Esophagus squamous epithelium (tissue), 5 donors: ENCODE measurements around the gene FIGNL2. TPM values are rescaled to one million over a fixed set of nuclear protein-coding genes. Genes with fewer than 3 reads are reported as not detected.

ENCODE experiments used
- DNase-seq: peaks from one replicate; lab custom pipeline; 2025; lab: John Stamatoyannopoulos, UW
- H3K27ac ChIP-seq, 4 donors: fragments of 200-600 bp; sonication (generic); one replicate each; pipeline ENCODE4 v1.5.1; 2016 to 2019; ENCODE audit warnings: mild to moderate bottlenecking in 1 of 4
- H3K27me3 ChIP-seq, 4 donors: fragments of 200-600 bp; sonication (generic); 1 replicate in 3 of 4; 2 replicates in 1 of 4; pipeline versions ENCODE4 v1.5.1 to v1.6.0; 2017 to 2021; ENCODE audit warnings: antibody characterized with exemption in 1 of 4
- H3K36me3 ChIP-seq, 3 donors: fragments of 200-600 bp; sonication (generic); one replicate each; pipeline ENCODE4 v1.5.1; 2016 to 2019
- H3K4me1 ChIP-seq, 3 donors: fragments of 200-600 bp; sonication (generic); one replicate each; pipeline ENCODE4 v1.5.1; 2017 to 2019
- H3K4me3 ChIP-seq, 4 donors: fragments of 200-600 bp; sonication (generic); 1 replicate in 3 of 4; 2 replicates in 1 of 4; pipeline ENCODE4 v1.5.1; 2016 to 2019; ENCODE audit warnings: mild to moderate bottlenecking in 2 of 4, moderate library complexity in 1 of 4
- H3K9me3 ChIP-seq, 3 donors: fragments of 200-600 bp; sonication (generic); one replicate each; pipeline ENCODE4 v1.5.1; 2016 to 2019
- POLR2A ChIP-seq, 4 donors: fragments of 450-650 bp; IDR thresholded peaks; one replicate each; pipeline ENCODE4 v1.6.1; 2017; ENCODE audit warnings: antibody characterized with exemption in 4 of 4, mild to moderate bottlenecking in 4 of 4, moderate library complexity in 3 of 4
- WGBS, 2 donors: methylation state at CpG; one replicate each; pipeline ENCODE4 v1.1.5; 2018; 5-methylcytosine and 5-hydroxymethylcytosine counted together
- intact Hi-C: fragments of 100-400 bp; cut with DNase I; formaldehyde crosslinking; loops from one replicate; pipeline ENCODE4 v1.15.0; 2022
- total RNA-seq, 4 donors: library from RNA; depleted of rRNA; stranded (reverse); fragments of >200 nt; gene quantifications; one replicate each; pipeline ENCODE4 v1.1.0, GENCODE V29; 2016
- TF ChIP-seq, protein P1 (sequence below), 6 experiments: fragments of 450-650 bp in 4 of 6; fragments of 200-600 bp in 2 of 6; sonication (generic) in 2 of 6; IDR thresholded peaks; one replicate each; pipeline ENCODE4 v1.5.1; 2016 to 2019; ENCODE audit warnings: antibody characterized with exemption in 6 of 6, mild to moderate bottlenecking in 4 of 6, moderate library complexity in 4 of 6
- donor health status: DM: yes; HTN: yes; CAD: no.

The FIGNL2 gene
- total RNA-seq, 4 donors from 2014 or later = 0.18 to 0.38 (median 0.19) TPM; not detected in 1

DNA sequence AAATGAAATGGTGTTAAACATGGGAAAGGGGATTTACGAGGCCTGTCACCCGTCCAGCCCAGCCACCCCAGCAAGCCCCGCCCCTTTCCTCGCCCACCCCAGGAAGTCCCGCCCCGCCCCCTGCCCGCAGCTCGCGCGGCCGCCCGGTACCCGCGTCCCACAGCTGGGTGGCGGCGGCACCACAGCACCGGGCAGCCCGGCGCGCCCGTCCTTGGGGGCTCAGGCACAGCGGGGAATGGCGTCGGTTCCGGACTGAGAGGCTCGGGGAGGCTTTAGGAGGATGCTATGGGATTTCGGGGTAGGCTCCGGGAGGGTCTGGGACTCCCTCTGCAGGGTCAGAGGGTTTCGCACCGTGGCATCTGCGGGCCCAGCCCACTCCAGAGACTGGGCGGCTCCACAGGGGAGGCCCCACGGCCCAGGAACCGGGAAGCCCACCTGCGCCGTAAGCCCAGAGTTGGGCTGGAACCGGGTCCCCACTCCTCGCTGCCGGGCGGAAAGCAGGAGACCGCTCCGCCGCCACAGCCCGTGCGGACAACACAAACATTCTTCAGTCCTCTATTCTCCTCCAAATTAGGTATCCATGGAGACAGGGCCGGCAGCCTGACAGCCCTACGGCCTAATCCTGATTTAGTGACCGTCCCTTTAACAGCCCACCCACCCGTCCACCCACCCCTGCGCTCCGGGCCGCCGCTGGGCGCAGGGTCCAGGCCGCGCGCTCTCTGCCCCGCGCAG lies 1.4 kb downstream of the FIGNL2 start:
- Histone ChIP-seq H3K27me3 (peaks cover 0 to 87% (median 23%) of the 10 kb centered on the region in 4 donors), H3K4me3 (peak overlapping the region; percentile 16 to 67 (median 51)), H3K4me1 (peaks cover 12 to 46% (median 28%) of the 10 kb centered on the region in 3 donors), H3K9me3 (no peaks in the 10 kb centered on the region), H3K36me3 (no peaks in the 10 kb centered on the region), H3K27ac (peak overlapping the region; percentile 42 to 82 (median 74))
- no peak for DNase-seq
- TF ChIP-seq, protein P1, sequence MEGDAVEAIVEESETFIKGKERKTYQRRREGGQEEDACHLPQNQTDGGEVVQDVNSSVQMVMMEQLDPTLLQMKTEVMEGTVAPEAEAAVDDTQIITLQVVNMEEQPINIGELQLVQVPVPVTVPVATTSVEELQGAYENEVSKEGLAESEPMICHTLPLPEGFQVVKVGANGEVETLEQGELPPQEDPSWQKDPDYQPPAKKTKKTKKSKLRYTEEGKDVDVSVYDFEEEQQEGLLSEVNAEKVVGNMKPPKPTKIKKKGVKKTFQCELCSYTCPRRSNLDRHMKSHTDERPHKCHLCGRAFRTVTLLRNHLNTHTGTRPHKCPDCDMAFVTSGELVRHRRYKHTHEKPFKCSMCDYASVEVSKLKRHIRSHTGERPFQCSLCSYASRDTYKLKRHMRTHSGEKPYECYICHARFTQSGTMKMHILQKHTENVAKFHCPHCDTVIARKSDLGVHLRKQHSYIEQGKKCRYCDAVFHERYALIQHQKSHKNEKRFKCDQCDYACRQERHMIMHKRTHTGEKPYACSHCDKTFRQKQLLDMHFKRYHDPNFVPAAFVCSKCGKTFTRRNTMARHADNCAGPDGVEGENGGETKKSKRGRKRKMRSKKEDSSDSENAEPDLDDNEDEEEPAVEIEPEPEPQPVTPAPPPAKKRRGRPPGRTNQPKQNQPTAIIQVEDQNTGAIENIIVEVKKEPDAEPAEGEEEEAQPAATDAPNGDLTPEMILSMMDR (IDR thresholded peaks at IDR 0.05) = no peak
- TF ChIP-seq POLR2A (IDR thresholded peaks at IDR 0.05) = no peak
- WGBS, 2 donors = 0% methylated on average over 2 of the region's 59 CpGs; no CpG with 5 or more reads in 1 of the 2 donors
- intact Hi-C loops = no loop called here

GRCh38 chr12:51846271-51846691 lies 2.2 kb downstream of the FIGNL2 start:
- Histone ChIP-seq H3K27me3 (peaks cover 0 to 95% (median 23%) of the 10 kb centered on the region in 4 donors), H3K36me3 (no peaks in the 10 kb centered on the region), H3K27ac (no peak overlapping the region), H3K4me3 (peak overlapping the region in 1 of 4 donors; percentile 54), H3K9me3 (no peaks in the 10 kb centered on the region), H3K4me1 (peaks cover 12 to 44% (median 28%) of the 10 kb centered on the region in 3 donors)
- no peak for DNase-seq
- intact Hi-C loops = no loop called here
- WGBS, 2 donors = 72 to 74% methylated on average over 9 to 15 of the region's 15 CpGs
- TF ChIP-seq POLR2A (IDR thresholded peaks at IDR 0.05) = no peak
- TF ChIP-seq, protein P1 (IDR thresholded peaks at IDR 0.05) = no peak

DNA sequence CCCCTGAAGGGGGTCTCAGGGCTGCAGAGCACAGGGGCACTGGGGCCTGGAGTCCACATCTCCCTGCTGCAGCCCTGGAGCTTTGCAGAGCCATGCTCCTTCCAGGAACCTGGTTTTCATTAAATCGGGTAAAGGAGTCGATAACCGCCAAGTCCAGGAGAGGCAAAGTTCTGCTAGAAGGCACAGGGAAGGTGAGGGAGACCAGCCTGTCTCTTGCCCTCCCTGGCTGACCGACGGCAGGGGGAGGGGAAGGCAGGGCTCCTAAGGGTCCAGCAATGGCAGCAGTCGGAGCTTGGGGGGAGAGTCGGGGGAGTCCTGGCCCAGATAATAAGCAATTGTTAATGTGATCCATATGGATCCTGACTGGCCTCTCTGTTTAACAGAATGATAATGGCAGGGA lies 3.0 kb downstream of the FIGNL2 start:
- no peaks in the 10 kb centered on the region for H3K36me3 ChIP-seq
- 80 to 90% methylated on average over 2 to 5 of the region's 7 CpGs for WGBS, 2 donors
- TF ChIP-seq, protein P1 (IDR thresholded peaks at IDR 0.05) = no peak
- no peak for TF ChIP-seq POLR2A (IDR thresholded peaks at IDR 0.05)
- intact Hi-C loops = no loop called here
- no peaks in the 10 kb centered on the region for H3K9me3 ChIP-seq
- H3K27ac ChIP-seq = no peak overlapping the region
- no peak overlapping the region for H3K4me3 ChIP-seq
- DNase-seq = no peak
- peaks cover 12 to 36% (median 28%) of the 10 kb centered on the region in 3 donors for H3K4me1 ChIP-seq
- peaks cover 0 to 100% (median 23%) of the 10 kb centered on the region in 4 donors for H3K27me3 ChIP-seq

DNA sequence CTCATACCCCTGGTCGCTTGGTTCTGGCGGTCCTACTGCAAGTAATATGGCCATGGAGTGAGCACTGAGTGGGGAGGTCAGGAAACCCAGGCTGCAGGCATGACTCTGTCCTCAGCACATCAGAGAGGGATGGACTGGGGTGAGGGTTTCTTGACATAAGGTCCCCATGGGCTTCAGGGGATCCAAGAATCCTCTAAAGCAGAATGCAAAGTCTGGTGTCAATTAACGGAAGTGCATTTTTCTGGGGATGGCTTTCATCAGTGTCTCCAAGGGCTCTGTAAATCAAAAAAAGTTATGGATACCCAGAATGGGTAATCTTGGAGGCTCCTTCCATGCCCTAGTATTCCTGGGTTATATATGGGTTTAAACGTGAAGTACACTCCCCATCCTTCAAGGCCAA lies 3.7 kb downstream of the FIGNL2 start:
- Histone ChIP-seq H3K36me3 (no peaks in the 10 kb centered on the region), H3K4me3 (no peak overlapping the region), H3K27me3 (peaks cover 0 to 99% (median 23%) of the 10 kb centered on the region in 4 donors), H3K9me3 (no peaks in the 10 kb centered on the region), H3K27ac (no peak overlapping the region), H3K4me1 (peaks cover 12 to 31% (median 24%) of the 10 kb centered on the region in 3 donors)
- DNase-seq = no peak
- TF ChIP-seq, protein P1 (IDR thresholded peaks at IDR 0.05) = no peak
- no peak for TF ChIP-seq POLR2A (IDR thresholded peaks at IDR 0.05)
- intact Hi-C loops = no loop called here
- 62 to 74% methylated on average over 4 of the region's 4 CpGs for WGBS, 2 donors

DNA sequence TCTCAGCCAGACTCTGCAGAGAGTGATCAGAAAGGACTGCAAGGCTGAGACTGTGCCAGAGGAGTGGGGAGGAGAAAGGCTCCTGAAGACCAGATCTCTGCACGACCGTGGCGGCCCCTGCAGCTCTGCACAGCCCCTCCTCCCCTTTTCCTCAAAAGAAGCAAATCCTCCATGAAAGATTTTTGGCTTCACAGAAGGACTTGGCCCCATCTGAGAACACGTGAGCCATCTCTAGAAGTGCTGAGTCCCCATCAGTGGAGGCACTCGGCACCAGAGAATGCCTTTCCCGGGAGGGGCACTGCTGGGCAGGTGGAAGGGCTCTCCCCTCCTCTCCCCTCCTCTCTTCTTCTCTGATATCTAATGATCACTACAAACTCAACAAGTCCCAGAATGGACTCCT lies 6.8 kb downstream of the FIGNL2 start:
- Histone ChIP-seq H3K36me3 (no peaks in the 10 kb centered on the region), H3K9me3 (no peaks in the 10 kb centered on the region), H3K27me3 (peaks cover 0 to 99% (median 12%) of the 10 kb centered on the region in 4 donors), H3K4me1 (peaks cover 0 to 7% (median 5%) of the 10 kb centered on the region in 3 donors), H3K27ac (no peak overlapping the region), H3K4me3 (no peak overlapping the region)
- no peak for TF ChIP-seq POLR2A (IDR thresholded peaks at IDR 0.05)
- TF ChIP-seq, protein P1 (IDR thresholded peaks at IDR 0.05) = no peak
- intact Hi-C loops = no loop called here
- 24 to 39% methylated on average over 6 of the region's 6 CpGs for WGBS, 2 donors
- no peak for DNase-seq
